ENCODE results near the gene TMEM37. TPM values are rescaled to one million over a fixed set of nuclear protein-coding genes. Genes with fewer than 3 reads are reported as not detected.

The TMEM37 gene
- polyA plus RNA-seq, 1 experiment = 0.63 TPM

GRCh38 chr2:119438726-119439284, 7.2 kb downstream of the TMEM37 start:
- Histone ChIP-seq H3K36me3 (ENCODE audit: control insufficient read depth, insufficient read depth, low read length) (no peaks in the 10 kb centered on the region), H3K4me3 (ENCODE audit: low read depth, low read length) (no peak overlapping the region), H3K27me3 (ENCODE audit: control insufficient read depth, insufficient read depth, low read length) (peaks cover 3% of the 10 kb centered on the region)
- ChIA-PET CTCF (no interaction called here), POLR2A (no interaction called here)
- TF ChIP-seq, protein P1, sequence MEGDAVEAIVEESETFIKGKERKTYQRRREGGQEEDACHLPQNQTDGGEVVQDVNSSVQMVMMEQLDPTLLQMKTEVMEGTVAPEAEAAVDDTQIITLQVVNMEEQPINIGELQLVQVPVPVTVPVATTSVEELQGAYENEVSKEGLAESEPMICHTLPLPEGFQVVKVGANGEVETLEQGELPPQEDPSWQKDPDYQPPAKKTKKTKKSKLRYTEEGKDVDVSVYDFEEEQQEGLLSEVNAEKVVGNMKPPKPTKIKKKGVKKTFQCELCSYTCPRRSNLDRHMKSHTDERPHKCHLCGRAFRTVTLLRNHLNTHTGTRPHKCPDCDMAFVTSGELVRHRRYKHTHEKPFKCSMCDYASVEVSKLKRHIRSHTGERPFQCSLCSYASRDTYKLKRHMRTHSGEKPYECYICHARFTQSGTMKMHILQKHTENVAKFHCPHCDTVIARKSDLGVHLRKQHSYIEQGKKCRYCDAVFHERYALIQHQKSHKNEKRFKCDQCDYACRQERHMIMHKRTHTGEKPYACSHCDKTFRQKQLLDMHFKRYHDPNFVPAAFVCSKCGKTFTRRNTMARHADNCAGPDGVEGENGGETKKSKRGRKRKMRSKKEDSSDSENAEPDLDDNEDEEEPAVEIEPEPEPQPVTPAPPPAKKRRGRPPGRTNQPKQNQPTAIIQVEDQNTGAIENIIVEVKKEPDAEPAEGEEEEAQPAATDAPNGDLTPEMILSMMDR (IDR thresholded peaks at IDR 0.05; ENCODE audit: insufficient read depth, low read depth, low read length) = no peak
- DNase-seq (ENCODE audit: low read depth) = no peak

DNA sequence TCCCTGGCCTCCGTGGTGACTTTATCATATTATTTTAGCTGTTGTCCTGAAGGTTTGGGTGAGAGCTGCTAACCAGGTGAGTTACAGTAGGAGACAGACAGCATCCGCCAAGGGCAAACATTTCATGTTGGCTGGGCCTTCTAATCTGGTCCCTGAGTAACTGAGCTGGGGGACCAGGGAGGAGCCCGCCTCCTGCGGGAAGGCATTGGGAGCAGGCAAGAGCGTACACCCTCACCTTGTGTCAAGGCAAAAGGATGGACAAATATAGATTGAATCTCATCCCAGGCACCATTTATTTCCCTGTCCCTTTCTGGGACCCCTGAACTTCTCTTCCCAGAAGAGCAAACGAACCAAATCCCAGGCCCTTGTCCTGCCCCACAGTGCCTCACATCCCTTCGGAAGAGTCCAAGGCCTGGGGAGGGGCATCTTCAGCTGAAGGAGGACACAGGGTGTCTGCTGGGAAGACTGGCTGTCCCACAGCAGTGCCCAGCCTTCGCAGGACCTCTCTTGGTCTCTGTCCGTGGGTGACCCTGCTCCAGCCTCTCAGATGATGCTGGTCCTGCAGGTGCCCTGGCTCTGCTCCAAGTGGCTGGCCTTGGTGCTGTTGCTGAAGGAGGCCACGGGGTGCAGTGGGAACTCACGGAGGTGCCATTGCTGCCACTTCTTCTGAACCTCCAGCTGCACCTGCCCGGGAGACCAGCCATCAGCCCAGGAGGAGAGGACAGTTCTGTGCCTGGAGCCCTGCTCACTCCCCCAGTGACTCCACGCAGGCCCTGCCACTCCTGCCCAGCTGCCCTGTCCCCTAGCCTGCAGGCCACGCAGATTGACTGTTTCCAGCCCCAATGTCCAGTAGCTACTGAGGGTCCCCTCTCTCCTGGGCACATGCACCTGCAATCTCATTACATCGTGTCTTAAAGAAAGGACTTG, 8.2 kb downstream of the TMEM37 start:
- Histone ChIP-seq H3K4me3 (ENCODE audit: low read depth, low read length) (no peak overlapping the region), H3K27me3 (ENCODE audit: control insufficient read depth, insufficient read depth, low read length) (peaks cover 1% of the 10 kb centered on the region), H3K36me3 (ENCODE audit: control insufficient read depth, insufficient read depth, low read length) (no peaks in the 10 kb centered on the region)
- DNase-seq (ENCODE audit: low read depth) = no peak
- CTCF ChIA-PET = interaction anchor here (0.8 to 1.2 kb wide), 2 partner anchors 20 to 21 kb away, joined by 3 to 5 read pairs; no protein-coding TSS in a partner anchor
- POLR2A ChIA-PET = no interaction called here
- TF ChIP-seq, protein P1 (IDR thresholded peaks at IDR 0.05; ENCODE audit: insufficient read depth, low read depth, low read length) = no peak

- Histone ChIP-seq H3K4me3 (ENCODE audit: low read depth, low read length) (no peak overlapping the region), H3K27me3 (ENCODE audit: control insufficient read depth, insufficient read depth, low read length) (no peaks in the 10 kb centered on the region; the same call in none of the 2 replicates), H3K36me3 (ENCODE audit: control insufficient read depth, insufficient read depth, low read length) (no peaks in the 10 kb centered on the region)
- CTCF ChIA-PET = interaction anchor here (0.8 to 2.2 kb wide), 3 partner anchors 20 to 36 kb away, joined by 3 to 7 read pairs (median 5); no protein-coding TSS in a partner anchor
- POLR2A ChIA-PET = no interaction called here
- DNase-seq (ENCODE audit: low read depth) = no peak
- TF ChIP-seq, protein P1 (IDR thresholded peaks at IDR 0.05; ENCODE audit: insufficient read depth, low read depth, low read length) = no peak
Observed at GRCh38 chr2:119440501-119440870, 8.8 kb downstream of the TMEM37 start.

DNA sequence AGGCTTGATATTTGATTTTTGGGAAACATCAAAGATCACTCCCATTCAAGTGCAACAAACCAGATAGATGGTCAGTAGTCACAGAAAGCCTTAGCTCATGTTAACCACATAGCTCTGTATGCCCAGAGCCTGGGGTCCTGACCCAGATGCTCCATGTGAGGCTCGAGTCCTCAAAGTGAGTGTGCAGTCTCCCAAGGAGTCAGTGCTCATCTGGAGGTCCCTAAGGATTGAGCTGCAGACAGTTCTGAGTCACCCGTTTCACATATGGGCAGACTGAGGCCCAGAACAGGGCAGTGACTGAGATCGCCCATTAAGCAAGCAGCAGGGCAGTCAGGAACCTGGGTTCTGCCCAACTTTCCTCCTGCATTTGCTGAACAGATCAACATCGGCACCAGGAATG, 9.2 kb downstream of the TMEM37 start:
- CTCF ChIA-PET = interaction anchor here (0.8 to 2.2 kb wide), 3 partner anchors 19 to 35 kb away, joined by 3 to 7 read pairs (median 5); no protein-coding TSS in a partner anchor
- Histone ChIP-seq H3K4me3 (ENCODE audit: low read depth, low read length) (no peak overlapping the region), H3K27me3 (ENCODE audit: control insufficient read depth, insufficient read depth, low read length) (no peaks in the 10 kb centered on the region; the same call in none of the 2 replicates), H3K36me3 (ENCODE audit: control insufficient read depth, insufficient read depth, low read length) (no peaks in the 10 kb centered on the region)
- TF ChIP-seq, protein P1 (IDR thresholded peaks at IDR 0.05; ENCODE audit: insufficient read depth, low read depth, low read length) = no peak
- no peak for DNase-seq (ENCODE audit: low read depth)
- POLR2A ChIA-PET = no interaction called here

Measured in BJ (cell line).